GM18867 (cell line): ENCODE measurements around the gene FAM107B.
"Not testable (repeated sequence)": the region's sequence is repeated elsewhere in the genome, so short reads cannot be mapped to it uniquely, and the experiment has no call there.

Experiments
- ATAC-seq: cut with Tn5 transposase; IDR thresholded peaks from one replicate; pipeline ENCODE4 v1.9.1; 2021; ENCODE audit warnings: mild to moderate bottlenecking, moderate library complexity; ENCODE audit not compliant: unreplicated experiment

Gene FAM107B

GRCh38 chr10:14639637-14640036 lies 135.1 kb downstream of the FAM107B start:
- no peak for ATAC-seq

- no peak for ATAC-seq
These were observed 139.5 kb downstream of the FAM107B start for GRCh38 chr10:14635043-14635710.

GRCh38 chr10:14634572-14634971 lies 140.1 kb downstream of the FAM107B start:
- not testable (repeated sequence) for ATAC-seq

GRCh38 chr10:14625765-14626525 lies 148.8 kb downstream of the FAM107B start:
- no peak for ATAC-seq

- no peak for ATAC-seq
These were observed 149.5 kb downstream of the FAM107B start for GRCh38 chr10:14625192-14625631.

- no peak for ATAC-seq
These were observed 150.1 kb downstream of the FAM107B start for GRCh38 chr10:14624600-14624999.

GRCh38 chr10:14623931-14624330 lies 150.8 kb downstream of the FAM107B start:
- no peak for ATAC-seq

- no peak for ATAC-seq
These were observed 153.7 kb downstream of the FAM107B start for GRCh38 chr10:14621037-14621436.

- no peak for ATAC-seq
These were observed 156.0 kb downstream of the FAM107B start for GRCh38 chr10:14618674-14619073.

GRCh38 chr10:14617852-14618251 lies 156.8 kb downstream of the FAM107B start:
- no peak for ATAC-seq

- no peak for ATAC-seq
These were observed 157.6 kb downstream of the FAM107B start for GRCh38 chr10:14616955-14617730.

GRCh38 chr10:14616465-14616864 lies 158.2 kb downstream of the FAM107B start:
- ATAC-seq = no peak

GRCh38 chr10:14613588-14613920 lies 161.1 kb downstream of the FAM107B start:
- no peak for ATAC-seq

GRCh38 chr10:14612873-14613587 lies 161.7 kb downstream of the FAM107B start:
- no peak for ATAC-seq

GRCh38 chr10:14611968-14612693 lies 162.6 kb downstream of the FAM107B start:
- no peak for ATAC-seq

GRCh38 chr10:14609178-14609577 lies 165.5 kb downstream of the FAM107B start:
- no peak for ATAC-seq

GRCh38 chr10:14608381-14609001 lies 166.2 kb downstream of the FAM107B start:
- ATAC-seq = peak; percentile 24

- ATAC-seq = no peak
These were observed 168.1 kb downstream of the FAM107B start for GRCh38 chr10:14606633-14607032.

- ATAC-seq = peak; percentile 42
These were observed 169.3 kb downstream of the FAM107B start for GRCh38 chr10:14605231-14605925.
